ENCODE results near the gene KIF16B. TPM values are rescaled to one million over a fixed set of nuclear protein-coding genes. Genes with fewer than 3 reads are reported as not detected.

The KIF16B gene
- total RNA-seq, 1 experiment from 2014 or later, result 16.6 TPM

DNA sequence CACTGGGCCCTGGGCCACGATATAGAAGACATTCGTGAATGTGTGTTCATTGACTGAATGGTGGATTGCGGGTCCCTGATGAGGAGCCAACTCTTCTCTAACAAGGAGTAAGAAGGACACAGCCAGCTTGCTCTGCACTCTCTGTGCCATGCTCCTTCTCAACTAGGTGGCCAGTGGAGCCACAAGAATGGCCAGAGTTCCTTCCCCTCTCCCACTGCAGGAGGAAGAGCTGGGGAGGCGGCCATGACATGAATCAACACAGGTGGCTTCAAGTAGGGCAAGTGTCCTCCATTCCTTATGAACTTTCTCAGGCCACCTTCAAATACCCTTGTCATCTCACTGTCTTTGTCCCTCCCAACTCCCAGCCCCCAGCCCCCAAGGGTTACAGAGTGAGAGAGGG lies 305.7 kb downstream of the KIF16B start:
- ChIA-PET POLR2A (no interaction called here), CTCF (no interaction called here)
- TF ChIP-seq, protein P1, sequence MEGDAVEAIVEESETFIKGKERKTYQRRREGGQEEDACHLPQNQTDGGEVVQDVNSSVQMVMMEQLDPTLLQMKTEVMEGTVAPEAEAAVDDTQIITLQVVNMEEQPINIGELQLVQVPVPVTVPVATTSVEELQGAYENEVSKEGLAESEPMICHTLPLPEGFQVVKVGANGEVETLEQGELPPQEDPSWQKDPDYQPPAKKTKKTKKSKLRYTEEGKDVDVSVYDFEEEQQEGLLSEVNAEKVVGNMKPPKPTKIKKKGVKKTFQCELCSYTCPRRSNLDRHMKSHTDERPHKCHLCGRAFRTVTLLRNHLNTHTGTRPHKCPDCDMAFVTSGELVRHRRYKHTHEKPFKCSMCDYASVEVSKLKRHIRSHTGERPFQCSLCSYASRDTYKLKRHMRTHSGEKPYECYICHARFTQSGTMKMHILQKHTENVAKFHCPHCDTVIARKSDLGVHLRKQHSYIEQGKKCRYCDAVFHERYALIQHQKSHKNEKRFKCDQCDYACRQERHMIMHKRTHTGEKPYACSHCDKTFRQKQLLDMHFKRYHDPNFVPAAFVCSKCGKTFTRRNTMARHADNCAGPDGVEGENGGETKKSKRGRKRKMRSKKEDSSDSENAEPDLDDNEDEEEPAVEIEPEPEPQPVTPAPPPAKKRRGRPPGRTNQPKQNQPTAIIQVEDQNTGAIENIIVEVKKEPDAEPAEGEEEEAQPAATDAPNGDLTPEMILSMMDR (IDR thresholded peaks at IDR 0.05), result no peak
- TF ChIP-seq REST (IDR thresholded peaks at IDR 0.05; ENCODE audit: insufficient read depth in 1 of 2, low read depth in 2 of 2, low read length in 1 of 2), result no peak
- TF ChIP-seq SIN3A (IDR thresholded peaks at IDR 0.05; ENCODE audit: borderline replicate concordance, insufficient read depth, low read depth, low read length), result no peak
- TF ChIP-seq TCF7L2 (IDR thresholded peaks at IDR 0.05; ENCODE audit: low read depth, low read length), result no peak
- TF ChIP-seq POLR2AphosphoS5 (IDR thresholded peaks at IDR 0.05; ENCODE audit: low read depth, low read length), result no peak
- Histone ChIP-seq H3K4me1 (ENCODE audit: control insufficient read depth, insufficient read depth, low read length) (no peaks in the 10 kb centered on the region), H3K9me3 (ENCODE audit: control insufficient read depth, insufficient read depth, low read depth, low read length) (no peaks in the 10 kb centered on the region), H3K4me3 (ENCODE audit: low read depth in 2 of 2, low read length in 2 of 2) (no peak overlapping the region), H3K27me3 (ENCODE audit: control insufficient read depth, insufficient read depth, low read length) (no peaks in the 10 kb centered on the region), H3K27ac (ENCODE audit: low read length) (no peak overlapping the region), H3K36me3 (ENCODE audit: control insufficient read depth, insufficient read depth, low read length) (no peaks in the 10 kb centered on the region)
- in situ Hi-C loops (cut with HindIII; ENCODE audit: low pct_unique_long_range_greater_than_20kb, low sequenced_read_pairs), result no loop called here
- DNase-seq (ENCODE audit: low read depth, low spot score) (no peak), ATAC-seq (no peak)
- intact Hi-C loops (cut with micrococcal nuclease; ENCODE audit: unreplicated experiment), result no loop called here
- BruUV-seq (replicated peaks), result no TSS peak

GRCh38 chr20:16265334-16265733 lies 307.9 kb downstream of the KIF16B start:
- no peaks in the 10 kb centered on the region for H3K36me3 ChIP-seq (ENCODE audit: control insufficient read depth, insufficient read depth, low read length)
- no peaks in the 10 kb centered on the region for H3K27me3 ChIP-seq (ENCODE audit: control insufficient read depth, insufficient read depth, low read length)
- ATAC-seq, result no peak
- in situ Hi-C loops (cut with HindIII; ENCODE audit: low pct_unique_long_range_greater_than_20kb, low sequenced_read_pairs), result no loop called here
- CTCF ChIA-PET, result interaction anchor here (0.6 kb wide), 1 partner anchor 28 kb away, joined by 3 read pairs; no protein-coding TSS in a partner anchor
- H3K4me3 ChIP-seq (ENCODE audit: low read depth in 2 of 2, low read length in 2 of 2), result no peak overlapping the region
- BruUV-seq (replicated peaks), result no TSS peak
- no peaks in the 10 kb centered on the region for H3K9me3 ChIP-seq (ENCODE audit: control insufficient read depth, insufficient read depth, low read depth, low read length)
- no peak for DNase-seq (ENCODE audit: low read depth, low spot score)
- TF ChIP-seq REST (IDR thresholded peaks at IDR 0.05; ENCODE audit: insufficient read depth in 1 of 2, low read depth in 2 of 2, low read length in 1 of 2), result no peak
- TF ChIP-seq, protein P1 (IDR thresholded peaks at IDR 0.05), result no peak
- no peak for TF ChIP-seq TCF7L2 (IDR thresholded peaks at IDR 0.05; ENCODE audit: low read depth, low read length)
- TF ChIP-seq SIN3A (IDR thresholded peaks at IDR 0.05; ENCODE audit: borderline replicate concordance, insufficient read depth, low read depth, low read length), result no peak
- TF ChIP-seq POLR2AphosphoS5 (IDR thresholded peaks at IDR 0.05; ENCODE audit: low read depth, low read length), result no peak
- POLR2A ChIA-PET, result no interaction called here
- H3K4me1 ChIP-seq (ENCODE audit: control insufficient read depth, insufficient read depth, low read length), result no peaks in the 10 kb centered on the region
- no peak overlapping the region for H3K27ac ChIP-seq (ENCODE audit: low read length)
- intact Hi-C loops (cut with micrococcal nuclease; ENCODE audit: unreplicated experiment), result no loop called here
